KMS-11 (cell line): ENCODE data around the gene SLC5A4.
"Not testable (repeated sequence)": the region's sequence is repeated elsewhere in the genome, so short reads cannot be mapped to it uniquely, and the experiment has no call there.

Source experiments
- H2AFZ ChIP-seq: fragments of 200-600 bp; sonication (generic); 2 replicates; pipeline ENCODE4 v1.6.1; 2016; ENCODE audit warnings: antibody characterized with exemption, mixed run types, low read depth
- H3K27ac ChIP-seq: fragments of 200-600 bp; sonication (generic); 2 replicates; pipeline ENCODE4 v1.6.1; 2016; ENCODE audit warnings: mild to moderate bottlenecking, mixed run types
- H3K27me3 ChIP-seq: fragments of 200-600 bp; sonication (generic); 2 replicates; pipeline ENCODE4 v1.6.1; 2017; ENCODE audit warnings: mild to moderate bottlenecking, low read depth, mixed run types, moderate library complexity; ENCODE audit not compliant: insufficient read depth
- H3K36me3 ChIP-seq: fragments of 200-600 bp; sonication (generic); 2 replicates; pipeline ENCODE4 v1.6.1; 2017; ENCODE audit warnings: mild to moderate bottlenecking, mixed run types; ENCODE audit not compliant: insufficient read depth
- H3K4me1 ChIP-seq: fragments of 200-600 bp; sonication (generic); 2 replicates; pipeline ENCODE4 v1.6.1; 2016; ENCODE audit warnings: mild to moderate bottlenecking, low read depth, mixed run types; ENCODE audit not compliant: poor library complexity, severe bottlenecking
- H3K4me2 ChIP-seq: fragments of 200-600 bp; sonication (generic); 2 replicates; pipeline ENCODE4 v1.7.0; 2016; ENCODE audit warnings: mild to moderate bottlenecking, mixed run types
- H3K4me3 ChIP-seq: fragments of 200-600 bp; sonication (generic); IDR thresholded peaks from 2 replicates; pipeline ENCODE4 v1.6.1; 2017; ENCODE audit warnings: low read depth, low read length, mixed read lengths; ENCODE audit not compliant: insufficient read depth
- H3K79me2 ChIP-seq: fragments of 200-600 bp; sonication (generic); 2 replicates; pipeline ENCODE4 v1.6.1; 2016; ENCODE audit warnings: low read depth, mixed run types; ENCODE audit not compliant: insufficient read depth
- H3K9ac ChIP-seq: fragments of 200-600 bp; sonication (generic); 2 replicates; pipeline ENCODE4 v1.6.1; 2016; ENCODE audit warnings: mild to moderate bottlenecking, mixed run types
- H4K20me1 ChIP-seq: fragments of 200-600 bp; sonication (generic); 2 replicates; pipeline ENCODE4 v1.6.1; 2016; ENCODE audit warnings: mild to moderate bottlenecking, mixed run types; ENCODE audit not compliant: insufficient read depth
- CTCF ChIP-seq: fragments of 200-600 bp; sonication (generic); conservative IDR thresholded peaks from 2 replicates; pipeline ENCODE4 v1.6.1; 2017; ENCODE audit warnings: low read depth, mild to moderate bottlenecking, antibody characterized with exemption, low read length, moderate library complexity, mixed read lengths

The SLC5A4 gene

GRCh38 chr22:32265882-32266767 is 11.0 kb upstream of the SLC5A4 start:
- H3K27me3 ChIP-seq = no peaks in the 10 kb centered on the region
- H3K79me2 ChIP-seq = no peaks in the 10 kb centered on the region

GRCh38 chr22:32263678-32264077 is 8.5 kb upstream of the SLC5A4 start:
- H3K9ac ChIP-seq, H3K36me3 ChIP-seq, H4K20me1 ChIP-seq, H2AFZ ChIP-seq, H3K4me1 ChIP-seq, H3K4me3 ChIP-seq, H3K27ac ChIP-seq, H3K4me2 ChIP-seq, H3K27me3 ChIP-seq, H3K79me2 ChIP-seq: not testable (repeated sequence)

More at GRCh38 chr22:32265882-32266767, 11.0 kb upstream of the SLC5A4 start:
- peak; percentile 95 for TF ChIP-seq CTCF
- Histone ChIP-seq H3K9ac (no peak overlapping the region), H3K4me3 (no peak overlapping the region), H3K4me2 (peak overlapping the region; percentile 79), H2AFZ (peak overlapping the region; percentile 64), H4K20me1 (no peaks in the 10 kb centered on the region), H3K36me3 (no peaks in the 10 kb centered on the region), H3K27ac (no peak overlapping the region), H3K4me1 (peaks cover 5% of the 10 kb centered on the region)

GRCh38 chr22:32261306-32261705 is 6.2 kb upstream of the SLC5A4 start:
- no peak for TF ChIP-seq CTCF
- no peaks in the 10 kb centered on the region for H3K79me2 ChIP-seq
- H3K4me2 ChIP-seq = no peak overlapping the region
- peaks cover 5% of the 10 kb centered on the region for H3K4me1 ChIP-seq
- no peaks in the 10 kb centered on the region for H3K36me3 ChIP-seq
- H3K4me3 ChIP-seq = no peak overlapping the region
- no peak overlapping the region for H3K9ac ChIP-seq
- H3K27me3 ChIP-seq = no peaks in the 10 kb centered on the region
- H3K27ac ChIP-seq = no peak overlapping the region
- H2AFZ ChIP-seq = no peak overlapping the region
- H4K20me1 ChIP-seq = no peaks in the 10 kb centered on the region

- Histone ChIP-seq H3K27me3 (no peaks in the 10 kb centered on the region), H4K20me1 (no peaks in the 10 kb centered on the region), H3K79me2 (no peaks in the 10 kb centered on the region), H3K9ac (no peak overlapping the region), H3K4me2 (no peak overlapping the region), H3K36me3 (no peaks in the 10 kb centered on the region), H2AFZ (no peak overlapping the region), H3K4me3 (no peak overlapping the region), H3K4me1 (no peaks in the 10 kb centered on the region), H3K27ac (no peak overlapping the region)
- no peak for TF ChIP-seq CTCF
These were observed 3.6 kb upstream of the SLC5A4 start for GRCh38 chr22:32258791-32259190.

- Histone ChIP-seq H4K20me1 (no peaks in the 10 kb centered on the region), H3K36me3 (no peaks in the 10 kb centered on the region), H3K27me3 (no peaks in the 10 kb centered on the region), H3K4me1 (no peaks in the 10 kb centered on the region), H3K9ac (no peak overlapping the region), H3K4me2 (no peak overlapping the region), H2AFZ (no peak overlapping the region), H3K4me3 (no peak overlapping the region), H3K79me2 (no peaks in the 10 kb centered on the region), H3K27ac (no peak overlapping the region)
- TF ChIP-seq CTCF = no peak
These were observed 579 bp upstream of the SLC5A4 start for GRCh38 chr22:32255726-32256125.
